ENCODE data around the gene L3MBTL1.
"Not testable (repeated sequence)": the region's sequence is repeated elsewhere in the genome, so short reads cannot be mapped to it uniquely, and the experiment has no call there.

L3MBTL1 gene

GRCh38 chr20:43559147-43559987 lies 51.9 kb downstream of the L3MBTL1 start:
- DNase-seq (ENCODE audit: low read depth in 2 of 2): no peak

GRCh38 chr20:43560974-43561373 lies 53.5 kb downstream of the L3MBTL1 start:
- DNase-seq (ENCODE audit: low read depth in 2 of 2): no peak

- DNase-seq (ENCODE audit: low read depth in 2 of 2): no peak
Measured at GRCh38 chr20:43563429-43563828, 55.9 kb downstream of the L3MBTL1 start.

- DNase-seq (ENCODE audit: low read depth in 2 of 2): no peak
Measured at GRCh38 chr20:43563991-43564390, 56.5 kb downstream of the L3MBTL1 start.

GRCh38 chr20:43564455-43564854 lies 57.0 kb downstream of the L3MBTL1 start:
- DNase-seq (ENCODE audit: low read depth in 2 of 2): no peak

- DNase-seq (ENCODE audit: low read depth in 2 of 2): no peak
Measured at GRCh38 chr20:43564993-43565757, 57.7 kb downstream of the L3MBTL1 start.

- DNase-seq (ENCODE audit: low read depth in 2 of 2): no peak
Measured at GRCh38 chr20:43565758-43566104, 58.2 kb downstream of the L3MBTL1 start.

GRCh38 chr20:43567477-43567876 lies 60.0 kb downstream of the L3MBTL1 start:
- DNase-seq (ENCODE audit: low read depth in 2 of 2): no peak

- DNase-seq (ENCODE audit: low read depth in 2 of 2): no peak
Measured at GRCh38 chr20:43568706-43569105, 61.2 kb downstream of the L3MBTL1 start.

GRCh38 chr20:43569282-43569681 lies 61.8 kb downstream of the L3MBTL1 start:
- no peak for DNase-seq (ENCODE audit: low read depth in 2 of 2)

- no peak for DNase-seq (ENCODE audit: low read depth in 2 of 2)
Measured at GRCh38 chr20:43570496-43570895, 63.0 kb downstream of the L3MBTL1 start.

- DNase-seq (ENCODE audit: low read depth in 2 of 2): no peak
Measured at GRCh38 chr20:43571310-43571709, 63.8 kb downstream of the L3MBTL1 start.

- no peak for DNase-seq (ENCODE audit: low read depth in 2 of 2)
Measured at GRCh38 chr20:43571771-43572170, 64.3 kb downstream of the L3MBTL1 start.

GRCh38 chr20:43572891-43573290 lies 65.4 kb downstream of the L3MBTL1 start:
- DNase-seq (ENCODE audit: low read depth in 2 of 2): no peak

- DNase-seq (ENCODE audit: low read depth in 2 of 2): no peak
Measured at GRCh38 chr20:43576108-43576507, 68.6 kb downstream of the L3MBTL1 start.

- DNase-seq (ENCODE audit: low read depth in 2 of 2): no peak
Measured at GRCh38 chr20:43579861-43580793, 72.6 kb downstream of the L3MBTL1 start.

- no peak for DNase-seq (ENCODE audit: low read depth in 2 of 2)
Measured at GRCh38 chr20:43583133-43583864, 75.8 kb downstream of the L3MBTL1 start.

GRCh38 chr20:43583982-43584432 lies 76.5 kb downstream of the L3MBTL1 start:
- DNase-seq (ENCODE audit: low read depth in 2 of 2): no peak

- no peak for DNase-seq (ENCODE audit: low read depth in 2 of 2)
Measured at GRCh38 chr20:43584448-43585136, 77.1 kb downstream of the L3MBTL1 start.

GRCh38 chr20:43586641-43587040 lies 79.1 kb downstream of the L3MBTL1 start:
- DNase-seq (ENCODE audit: low read depth in 2 of 2): no peak

GRCh38 chr20:43588526-43588925 lies 81.0 kb downstream of the L3MBTL1 start:
- not testable (repeated sequence) for DNase-seq (ENCODE audit: low read depth in 2 of 2)
